ENCODE measurements around the gene KMT5C.
"Not testable (repeated sequence)": the region's sequence is repeated elsewhere in the genome, so short reads cannot be mapped to it uniquely, and the experiment has no call there.

Gene KMT5C

GRCh38 chr19:55314396-55314795, 25.3 kb upstream of the KMT5C start:
- in situ Hi-C loops (cut with HindIII; ENCODE audit: low pct_ligation_motif_present, low pct_unique_long_range_greater_than_20kb, low sequenced_read_pairs), result no loop called here
- DNase-seq, result no peak

- in situ Hi-C loops (cut with HindIII; ENCODE audit: low pct_ligation_motif_present, low pct_unique_long_range_greater_than_20kb, low sequenced_read_pairs), result no loop called here
Measured at GRCh38 chr19:55315956-55316525, 23.6 kb upstream of the KMT5C start.

GRCh38 chr19:55316646-55317045, 23.0 kb upstream of the KMT5C start:
- in situ Hi-C loops (cut with HindIII; ENCODE audit: low pct_ligation_motif_present, low pct_unique_long_range_greater_than_20kb, low sequenced_read_pairs), result no loop called here
- DNase-seq, result no peak

More at GRCh38 chr19:55315956-55316525, 23.6 kb upstream of the KMT5C start:
- no peak for DNase-seq

GRCh38 chr19:55319785-55320184, 19.9 kb upstream of the KMT5C start:
- no peak for DNase-seq
- in situ Hi-C loops (cut with HindIII; ENCODE audit: low pct_ligation_motif_present, low pct_unique_long_range_greater_than_20kb, low sequenced_read_pairs), result no loop called here

- in situ Hi-C loops (cut with HindIII; ENCODE audit: low pct_ligation_motif_present, low pct_unique_long_range_greater_than_20kb, low sequenced_read_pairs), result no loop called here
- no peak for DNase-seq
Measured at GRCh38 chr19:55320844-55321419, 18.7 kb upstream of the KMT5C start.

DNA sequence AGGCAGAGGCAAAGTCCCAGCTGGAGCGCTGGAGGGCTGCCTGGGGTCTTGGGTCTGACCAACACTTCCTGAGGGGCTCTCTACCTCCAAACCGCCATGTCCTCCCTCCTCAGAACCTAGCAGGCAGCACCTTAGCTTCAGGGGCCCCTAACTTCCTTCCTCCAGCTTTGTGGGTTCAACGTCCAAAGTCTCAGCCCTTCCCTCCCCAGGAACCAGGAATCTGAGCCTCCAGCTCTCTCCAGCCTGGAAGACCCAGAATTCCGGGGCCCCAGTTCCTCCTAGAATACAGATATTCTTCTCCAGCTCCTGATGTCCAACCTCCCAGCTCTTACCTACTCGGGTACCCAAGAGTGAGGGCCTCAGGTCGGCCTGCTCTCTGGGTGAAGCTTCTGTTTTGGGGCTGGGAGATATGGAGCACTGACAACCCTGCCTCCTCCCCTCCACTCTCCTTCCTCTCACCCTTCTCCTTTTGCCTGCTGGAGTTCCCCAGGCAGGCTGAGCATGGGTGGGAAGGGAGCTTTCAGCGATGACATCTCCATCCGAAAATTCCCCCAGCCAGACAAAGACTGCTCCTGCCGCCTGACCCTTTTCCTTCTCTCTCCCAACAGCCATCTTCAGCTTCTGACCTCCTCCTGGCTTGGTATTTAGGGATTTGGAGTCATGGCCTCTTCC, 18.1 kb upstream of the KMT5C start:
- in situ Hi-C loops (cut with HindIII; ENCODE audit: low pct_ligation_motif_present, low pct_unique_long_range_greater_than_20kb, low sequenced_read_pairs), result no loop called here
- DNase-seq, result no peak

- in situ Hi-C loops (cut with HindIII; ENCODE audit: low pct_ligation_motif_present, low pct_unique_long_range_greater_than_20kb, low sequenced_read_pairs), result no loop called here
- DNase-seq, result no peak
Measured at GRCh38 chr19:55322204-55322885, 17.3 kb upstream of the KMT5C start.

DNA sequence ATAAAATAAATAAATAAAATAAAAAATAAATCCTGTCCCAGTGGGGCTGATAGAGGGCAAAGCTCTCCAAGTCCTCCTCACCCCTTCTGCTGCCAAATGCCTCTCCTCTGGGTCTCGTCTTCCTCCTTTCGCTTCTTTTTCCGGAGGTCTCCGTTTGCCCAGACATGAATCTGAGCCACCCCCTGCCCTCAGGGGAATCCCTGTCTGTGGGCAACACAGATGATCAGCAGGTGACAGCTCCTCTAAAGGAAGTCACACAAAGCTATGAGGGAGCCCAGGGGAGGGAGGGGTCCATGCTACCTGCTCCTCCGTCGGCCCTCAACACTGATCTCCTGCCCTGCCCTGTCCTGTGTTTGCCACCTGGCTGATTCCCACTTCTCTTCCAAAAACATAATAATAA, 15.0 kb upstream of the KMT5C start:
- in situ Hi-C loops (cut with HindIII; ENCODE audit: low pct_ligation_motif_present, low pct_unique_long_range_greater_than_20kb, low sequenced_read_pairs), result no loop called here
- no peak for DNase-seq

DNA sequence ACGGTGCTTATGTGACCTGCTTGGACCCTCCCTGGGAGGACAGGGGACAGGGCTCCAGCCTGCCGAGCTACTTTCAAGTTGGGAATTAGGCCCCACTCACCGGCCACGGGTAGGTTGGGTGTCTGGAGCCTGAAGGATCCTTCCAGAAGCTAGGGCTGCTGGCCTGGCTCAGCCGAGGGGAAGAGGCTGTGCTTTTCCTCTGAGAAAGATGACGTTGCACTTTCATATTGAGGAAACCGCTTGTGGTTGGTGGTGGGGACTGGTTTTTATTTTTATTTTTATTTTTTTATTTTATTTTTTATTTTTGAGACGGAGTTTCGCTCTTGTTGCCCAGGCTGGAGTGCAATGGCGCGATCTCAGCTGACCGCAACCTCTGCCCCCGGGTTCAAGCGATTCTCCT, 14.5 kb upstream of the KMT5C start, which contains the start of gene TMEM150B:
TSS of gene TMEM150B (minus strand) at position 170 of the 400 bp plus-strand sequence. CDS start 4,305 bp downstream, outside the sequence.
- DNase-seq, result no peak
- in situ Hi-C loops (cut with HindIII; ENCODE audit: low pct_ligation_motif_present, low pct_unique_long_range_greater_than_20kb, low sequenced_read_pairs), result no loop called here

- DNase-seq; in situ Hi-C loops (cut with HindIII; ENCODE audit: low pct_ligation_motif_present, low pct_unique_long_range_greater_than_20kb, low sequenced_read_pairs): not testable (repeated sequence)
Measured at GRCh38 chr19:55328774-55329318, 10.8 kb upstream of the KMT5C start.

DNA sequence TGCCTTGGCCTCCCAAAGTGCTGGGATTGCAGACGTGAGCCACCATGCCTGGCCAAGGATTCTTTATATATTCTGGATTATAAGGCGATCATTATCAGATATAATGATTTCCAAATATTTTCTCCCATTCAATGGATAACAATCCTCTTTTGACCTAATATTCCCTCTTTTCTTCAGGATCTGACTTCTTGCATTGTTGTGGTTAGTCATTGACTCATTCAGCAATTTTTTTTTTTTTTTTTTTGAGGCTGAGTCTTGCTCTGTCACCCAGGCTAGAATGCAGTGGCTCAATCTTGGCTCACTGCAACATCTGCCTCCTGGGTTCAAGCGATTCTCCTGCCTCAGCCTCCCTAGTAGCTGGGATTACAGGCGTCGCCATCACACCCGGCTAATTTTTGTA, 9.9 kb upstream of the KMT5C start:
- DNase-seq, result peak; percentile 31
- in situ Hi-C loops (cut with HindIII; ENCODE audit: low pct_ligation_motif_present, low pct_unique_long_range_greater_than_20kb, low sequenced_read_pairs), result not testable (repeated sequence)

DNA sequence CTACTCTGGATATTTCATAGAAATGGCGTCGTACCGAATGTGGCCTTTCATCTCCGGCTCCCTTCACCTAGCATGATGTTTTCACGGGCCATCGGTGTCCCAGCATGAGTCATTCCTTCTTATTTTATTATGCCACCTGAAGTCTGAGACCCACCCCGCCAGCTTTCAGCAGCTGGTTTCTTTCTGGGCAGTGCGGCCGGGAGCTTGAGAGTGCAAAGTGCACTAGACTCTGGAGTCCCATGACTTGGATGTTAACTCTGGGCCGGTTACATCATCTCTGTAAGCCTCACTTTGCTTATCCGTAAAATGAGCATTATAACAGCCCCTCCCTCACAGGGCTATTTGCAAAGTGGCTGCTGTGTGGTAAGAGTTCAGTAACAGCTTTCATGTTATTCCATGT, 5.8 kb upstream of the KMT5C start:
- in situ Hi-C loops (cut with HindIII; ENCODE audit: low pct_ligation_motif_present, low pct_unique_long_range_greater_than_20kb, low sequenced_read_pairs), result no loop called here
- no peak for DNase-seq

DNA sequence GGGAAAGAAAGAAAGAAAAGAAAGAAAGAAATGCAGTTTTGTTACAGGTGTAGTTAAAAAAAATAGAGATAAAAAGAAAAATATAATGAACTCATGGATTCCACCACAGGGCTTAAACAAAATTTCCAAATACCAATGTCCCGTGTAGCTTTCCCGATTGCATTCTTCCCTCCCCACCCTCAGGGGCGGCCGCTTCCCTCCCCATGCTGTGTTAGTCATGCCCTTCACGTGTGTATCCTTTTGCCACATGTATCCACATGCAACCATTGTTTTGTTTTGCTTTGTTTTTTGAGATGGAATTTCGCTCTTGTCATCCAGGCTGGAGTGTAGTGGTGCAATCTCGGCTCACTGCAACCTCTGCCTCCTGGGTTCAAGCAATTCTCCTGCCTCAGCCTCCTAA, 3.6 kb upstream of the KMT5C start:
- DNase-seq, result no peak
- in situ Hi-C loops (cut with HindIII; ENCODE audit: low pct_ligation_motif_present, low pct_unique_long_range_greater_than_20kb, low sequenced_read_pairs), result no loop called here

GRCh38 chr19:55339889-55340783, 460 bp downstream of the KMT5C start:
- in situ Hi-C loops (cut with HindIII; ENCODE audit: low pct_ligation_motif_present, low pct_unique_long_range_greater_than_20kb, low sequenced_read_pairs), result no loop called here
- no peak for DNase-seq

DNA sequence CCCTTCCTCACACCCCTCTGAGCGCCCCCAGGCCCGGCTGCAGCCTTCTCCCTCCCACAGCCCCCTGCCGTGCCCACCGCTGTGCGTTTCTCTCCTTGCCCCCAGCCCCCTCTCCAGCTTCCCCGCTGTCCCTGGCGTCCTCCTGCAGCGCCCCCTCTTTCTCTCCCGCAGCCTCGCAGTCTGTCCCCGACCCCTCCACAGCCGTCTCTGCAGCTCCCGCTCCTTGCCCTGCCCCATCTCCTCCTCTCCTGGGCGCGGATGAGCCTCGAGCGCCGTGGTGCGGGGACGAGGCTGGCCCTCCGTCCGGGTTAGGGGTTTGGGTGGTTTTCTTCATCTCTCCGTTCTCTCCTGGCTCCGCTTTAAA, 1.1 kb downstream of the KMT5C start:
- in situ Hi-C loops (cut with HindIII; ENCODE audit: low pct_ligation_motif_present, low pct_unique_long_range_greater_than_20kb, low sequenced_read_pairs), result no loop called here
- DNase-seq, result peak; percentile 16

DNA sequence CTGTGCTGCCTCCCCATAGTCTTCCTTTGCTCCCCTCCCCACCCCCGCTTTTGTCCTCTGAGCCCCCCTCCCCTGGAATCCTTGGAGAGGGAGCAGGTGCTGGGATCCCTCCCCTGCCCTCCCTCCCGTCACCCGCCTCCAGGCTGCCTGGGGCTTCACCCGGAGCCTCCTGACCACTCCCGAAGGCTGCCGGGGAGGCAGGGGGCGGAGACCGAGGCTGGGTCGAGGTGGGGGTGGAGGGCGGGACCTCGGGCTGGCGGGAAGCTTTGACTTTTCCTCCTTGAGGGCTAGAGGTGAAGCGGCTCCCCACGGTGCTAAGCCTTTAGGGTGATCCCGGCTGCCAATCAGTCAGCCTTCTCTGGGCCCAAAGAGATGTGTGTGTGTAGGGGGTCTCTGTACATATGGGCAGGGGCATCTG, 1.5 kb downstream of the KMT5C start:
- peak; percentile 61 for DNase-seq
- in situ Hi-C loops (cut with HindIII; ENCODE audit: low pct_ligation_motif_present, low pct_unique_long_range_greater_than_20kb, low sequenced_read_pairs), result no loop called here

- DNase-seq, result no peak
- in situ Hi-C loops (cut with HindIII; ENCODE audit: low pct_ligation_motif_present, low pct_unique_long_range_greater_than_20kb, low sequenced_read_pairs), result no loop called here
Measured at GRCh38 chr19:55341595-55342531, 2.2 kb downstream of the KMT5C start.
